ENCODE measurements around the gene LONRF3.

Gene LONRF3

GRCh38 chrX:119067023-119067739, 92.8 kb downstream of the LONRF3 start:
- Histone ChIP-seq H3K27ac (no peak overlapping the region), H3K36me3 (ENCODE audit: insufficient read depth, low read length) (no peaks in the 10 kb centered on the region), H3K9me3 (ENCODE audit: low read depth, low read length) (no peaks in the 10 kb centered on the region), H3K9ac (ENCODE audit: insufficient read length) (no peak overlapping the region), H3K4me3 (no peak overlapping the region)
- DNase-seq (ENCODE audit: low read depth, low spot score), result no peak
- no peak for TF ChIP-seq EZH2 (IDR thresholded peaks at IDR 0.05)
